HEK293 (cell line): Measurements from ENCODE around the gene ZBTB38.

Experiments
- CTCF ChIP-seq: fragments of 450-650 bp; formaldehyde crosslinking; IDR thresholded peaks from 2 replicates; pipeline ENCODE4 v1.5.1; 2016; ENCODE audit warnings: missing biosample characterization, missing genetic modification characterization
- ELK4 ChIP-seq: IDR thresholded peaks from 2 replicates; pipeline ENCODE4 v1.6.1; 2011; ENCODE audit warnings: mild to moderate bottlenecking, low read depth, low read length, borderline replicate concordance
- KLF17 ChIP-seq: fragments of 450-650 bp; formaldehyde crosslinking; IDR thresholded peaks from 2 replicates; pipeline ENCODE4 v1.5.1; 2016; ENCODE audit warnings: missing biosample characterization, missing genetic modification characterization
- KLF7 ChIP-seq: fragments of 450-650 bp; formaldehyde crosslinking; IDR thresholded peaks from 2 replicates; pipeline ENCODE4 v1.5.1; 2016; ENCODE audit warnings: missing biosample characterization, missing genetic modification characterization, borderline replicate concordance
- YY1 ChIP-seq: fragments of 450-650 bp; formaldehyde crosslinking; IDR thresholded peaks from 2 replicates; pipeline ENCODE4 v1.5.1; 2018; ENCODE audit warnings: missing biosample characterization, missing genetic modification characterization
- ZBTB44 ChIP-seq: fragments of 450-650 bp; IDR thresholded peaks from 2 replicates; pipeline ENCODE4 v1.5.1; 2018; ENCODE audit warnings: missing biosample characterization, mild to moderate bottlenecking, missing genetic modification characterization
- ZNF274 ChIP-seq, 2 experiments: fragments of 200-500 bp in 1 of 2; fragments of 450-650 bp in 1 of 2; sonication (Bioruptor generic) in 1 of 2; formaldehyde crosslinking in 1 of 2; IDR thresholded peaks; 2 replicates each; pipeline versions ENCODE4 v1.5.1 to v1.6.1; 2014 to 2016; ENCODE audit warnings: borderline replicate concordance in 1 of 2, inconsistent platforms in 1 of 2, low read length in 1 of 2, missing biosample characterization in 1 of 2, missing genetic modification characterization in 1 of 2
- ZNF561 ChIP-seq: fragments of 450-650 bp; IDR thresholded peaks from 2 replicates; pipeline ENCODE4 v1.5.1; 2018; ENCODE audit warnings: missing biosample characterization, missing genetic modification characterization, borderline replicate concordance
- TF ChIP-seq, protein P1 (sequence below): fragments of 450-650 bp; IDR thresholded peaks from 2 replicates; pipeline ENCODE4 v1.5.1; 2018; ENCODE audit warnings: missing biosample characterization, missing genetic modification characterization
- TF ChIP-seq, protein P2 (sequence below): sonication (generic); formaldehyde crosslinking; IDR thresholded peaks from 2 replicates; pipeline ENCODE4 v1.8.1; 2022; ENCODE audit warnings: mild to moderate bottlenecking, moderate library complexity, missing genetic modification reagents

DNA sequence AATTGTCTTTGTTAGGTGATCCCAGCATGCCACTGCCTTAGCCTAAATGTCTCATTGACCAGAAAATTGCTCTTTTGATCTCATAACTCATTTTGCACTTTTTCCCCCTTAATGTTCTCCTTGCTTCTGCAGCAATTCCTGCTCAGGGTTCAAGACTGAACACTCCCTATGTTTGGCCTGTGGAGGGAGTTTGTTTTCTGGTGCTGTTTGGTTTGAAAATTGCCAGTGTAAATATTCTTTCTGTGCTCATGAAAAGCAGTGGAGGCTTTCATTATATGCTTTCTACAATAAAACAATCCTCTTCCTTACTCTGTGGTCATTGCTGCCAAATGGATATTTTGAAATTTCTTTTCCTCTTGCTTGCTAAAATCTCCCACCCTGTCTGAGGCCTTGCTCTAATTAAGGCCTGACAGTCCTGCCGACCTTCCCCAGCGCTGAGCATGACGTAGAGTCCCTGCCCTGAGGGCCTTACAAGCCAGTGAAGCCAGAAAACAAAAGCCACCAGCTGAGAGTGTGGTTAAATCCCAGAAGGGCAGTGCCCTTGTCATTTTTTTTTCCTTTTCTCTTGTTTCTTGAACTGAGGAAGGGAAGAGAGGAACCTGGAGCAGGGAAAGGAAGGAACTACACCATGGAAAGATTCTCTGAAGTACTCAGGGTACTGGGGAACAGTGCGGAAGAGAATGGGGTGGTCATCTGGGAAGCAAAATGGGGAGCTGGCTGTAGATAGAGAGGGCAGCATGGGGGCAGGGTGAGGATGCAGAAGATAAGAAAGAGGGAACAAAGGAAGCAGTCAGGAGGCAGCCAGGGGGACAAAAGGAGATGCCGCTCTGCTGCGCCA lies 24.8 kb downstream of the ZBTB38 start:
- no peak for TF ChIP-seq ELK4
- no peak for TF ChIP-seq CTCF (tag by site-specific recombination)
- TF ChIP-seq, protein P1, sequence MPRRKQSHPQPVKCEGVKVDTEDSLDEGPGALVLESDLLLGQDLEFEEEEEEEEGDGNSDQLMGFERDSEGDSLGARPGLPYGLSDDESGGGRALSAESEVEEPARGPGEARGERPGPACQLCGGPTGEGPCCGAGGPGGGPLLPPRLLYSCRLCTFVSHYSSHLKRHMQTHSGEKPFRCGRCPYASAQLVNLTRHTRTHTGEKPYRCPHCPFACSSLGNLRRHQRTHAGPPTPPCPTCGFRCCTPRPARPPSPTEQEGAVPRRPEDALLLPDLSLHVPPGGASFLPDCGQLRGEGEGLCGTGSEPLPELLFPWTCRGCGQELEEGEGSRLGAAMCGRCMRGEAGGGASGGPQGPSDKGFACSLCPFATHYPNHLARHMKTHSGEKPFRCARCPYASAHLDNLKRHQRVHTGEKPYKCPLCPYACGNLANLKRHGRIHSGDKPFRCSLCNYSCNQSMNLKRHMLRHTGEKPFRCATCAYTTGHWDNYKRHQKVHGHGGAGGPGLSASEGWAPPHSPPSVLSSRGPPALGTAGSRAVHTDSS = no peak
- TF ChIP-seq ZBTB44 (tag by site-specific recombination) = no peak
- TF ChIP-seq KLF17 = 0 out of 2 replicates have a peak, but pooled peaks have one; percentile 28
- TF ChIP-seq ZNF274 (IDR thresholded peaks at IDR 0.05; ENCODE audit: low read length) = no peak
- no peak for TF ChIP-seq ZNF274 (tag by site-specific recombination; IDR thresholded peaks at IDR 0.05; ENCODE audit: borderline replicate concordance)
- no peak for TF ChIP-seq YY1 (tag by site-specific recombination)
- no peak for TF ChIP-seq KLF7 (tag by site-specific recombination)
- TF ChIP-seq, protein P2, sequence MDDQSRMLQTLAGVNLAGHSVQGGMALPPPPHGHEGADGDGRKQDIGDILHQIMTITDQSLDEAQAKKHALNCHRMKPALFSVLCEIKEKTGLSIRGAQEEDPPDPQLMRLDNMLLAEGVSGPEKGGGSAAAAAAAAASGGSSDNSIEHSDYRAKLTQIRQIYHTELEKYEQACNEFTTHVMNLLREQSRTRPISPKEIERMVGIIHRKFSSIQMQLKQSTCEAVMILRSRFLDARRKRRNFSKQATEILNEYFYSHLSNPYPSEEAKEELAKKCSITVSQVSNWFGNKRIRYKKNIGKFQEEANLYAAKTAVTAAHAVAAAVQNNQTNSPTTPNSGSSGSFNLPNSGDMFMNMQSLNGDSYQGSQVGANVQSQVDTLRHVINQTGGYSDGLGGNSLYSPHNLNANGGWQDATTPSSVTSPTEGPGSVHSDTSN (CRISPR knock-in tag) = no peak
- TF ChIP-seq ZNF561 = 0 out of 2 replicates have a peak, but pooled peaks have one; percentile 33
